GM19025 (cell line): ENCODE data around the gene NBPF4.
"Not testable (repeated sequence)": the region's sequence is repeated elsewhere in the genome, so short reads cannot be mapped to it uniquely, and the experiment has no call there.

Experiments
- ATAC-seq: cut with Tn5 transposase; IDR thresholded peaks from one replicate; pipeline ENCODE4 v1.9.1; 2021; ENCODE audit warnings: mild to moderate bottlenecking, low read depth, moderate library complexity; ENCODE audit not compliant: unreplicated experiment

Gene NBPF4

DNA sequence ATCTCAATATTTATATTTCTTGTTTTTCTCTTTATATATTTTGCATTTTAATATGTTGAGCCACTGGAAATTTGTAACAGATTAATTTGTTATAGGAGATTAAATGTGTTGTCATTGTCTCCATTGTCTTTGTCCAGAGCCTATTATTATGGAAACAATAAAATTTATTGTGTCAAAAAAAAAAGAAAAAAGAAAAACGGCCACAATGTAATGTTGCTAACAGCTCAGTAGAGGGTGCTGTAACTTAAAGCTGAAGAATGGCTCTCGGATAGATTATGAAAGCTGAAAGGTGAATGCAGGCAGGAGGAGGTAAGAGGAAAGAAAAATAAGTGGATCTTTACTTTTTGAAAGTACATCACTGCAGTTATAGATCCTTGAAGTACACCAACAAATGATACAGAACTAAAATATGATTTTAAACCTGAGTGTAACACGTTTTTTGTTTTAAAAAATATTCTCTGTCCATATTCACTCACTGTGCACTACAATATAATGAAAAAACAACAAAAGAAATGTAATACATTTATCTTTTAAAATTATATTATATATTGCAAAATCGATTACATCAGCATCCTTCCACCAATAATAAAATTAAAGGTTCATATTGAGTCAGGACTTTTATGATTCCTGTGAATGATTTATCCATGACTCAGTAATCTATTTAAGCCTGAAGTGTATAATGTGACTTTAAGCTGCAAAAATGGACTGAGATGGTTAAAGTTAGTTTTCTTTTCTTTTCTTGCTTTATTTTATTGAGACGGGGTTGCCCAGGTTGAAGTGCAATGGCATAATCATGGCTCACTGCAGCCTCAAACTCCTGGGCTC, 29.0 kb downstream of the NBPF4 start:
- ATAC-seq, result not testable (repeated sequence)

DNA sequence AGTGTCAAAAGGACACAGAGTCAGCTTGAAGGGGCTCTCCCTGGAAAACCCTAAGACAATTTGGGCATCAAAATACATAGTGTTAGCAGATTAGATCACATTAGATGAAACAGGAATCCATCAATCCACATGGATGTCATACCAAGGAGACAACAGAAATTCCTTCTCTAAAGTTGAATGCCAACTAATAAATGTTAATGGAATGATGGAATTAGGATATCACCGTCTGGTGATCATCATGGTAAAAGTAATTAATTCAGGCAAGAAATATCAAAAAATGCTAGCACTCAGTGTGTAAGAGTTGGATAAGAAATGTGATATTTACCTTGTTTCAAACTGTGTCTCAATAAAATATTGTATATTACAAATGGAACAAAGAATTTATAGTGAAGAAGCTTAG, 32.9 kb downstream of the NBPF4 start:
- ATAC-seq, result no peak

DNA sequence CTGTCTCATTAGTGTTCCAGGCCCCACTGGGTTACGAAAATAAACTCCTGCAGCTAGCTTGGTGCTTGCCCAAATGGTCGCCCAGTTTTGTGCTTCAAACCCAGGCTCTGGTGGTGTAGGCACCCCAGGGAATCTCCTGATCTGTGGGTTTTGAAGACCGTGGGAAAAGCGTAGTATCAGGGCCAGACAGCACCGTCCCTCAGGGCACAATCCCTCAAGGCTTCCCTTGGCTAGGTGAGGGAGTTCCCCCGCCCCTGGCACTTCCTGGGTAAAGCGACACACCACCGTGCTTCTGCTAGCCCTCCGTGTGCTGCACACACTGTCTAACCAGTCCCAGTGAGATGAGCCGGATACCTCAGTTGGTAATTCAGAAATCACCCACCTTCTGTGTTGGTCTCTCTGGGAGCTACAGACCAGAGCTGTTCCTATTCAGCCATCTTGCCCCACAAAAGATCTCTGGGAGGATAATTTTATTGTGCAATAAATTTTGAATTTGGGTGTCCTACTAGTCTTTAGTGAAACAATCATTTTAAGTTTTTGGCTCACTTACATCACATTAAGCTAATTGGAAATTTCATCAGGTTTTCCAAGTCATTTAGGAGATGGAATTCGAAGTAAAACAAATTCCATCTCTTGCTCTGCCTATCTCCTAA, 34.3 kb downstream of the NBPF4 start:
- peak; percentile 48 for ATAC-seq

DNA sequence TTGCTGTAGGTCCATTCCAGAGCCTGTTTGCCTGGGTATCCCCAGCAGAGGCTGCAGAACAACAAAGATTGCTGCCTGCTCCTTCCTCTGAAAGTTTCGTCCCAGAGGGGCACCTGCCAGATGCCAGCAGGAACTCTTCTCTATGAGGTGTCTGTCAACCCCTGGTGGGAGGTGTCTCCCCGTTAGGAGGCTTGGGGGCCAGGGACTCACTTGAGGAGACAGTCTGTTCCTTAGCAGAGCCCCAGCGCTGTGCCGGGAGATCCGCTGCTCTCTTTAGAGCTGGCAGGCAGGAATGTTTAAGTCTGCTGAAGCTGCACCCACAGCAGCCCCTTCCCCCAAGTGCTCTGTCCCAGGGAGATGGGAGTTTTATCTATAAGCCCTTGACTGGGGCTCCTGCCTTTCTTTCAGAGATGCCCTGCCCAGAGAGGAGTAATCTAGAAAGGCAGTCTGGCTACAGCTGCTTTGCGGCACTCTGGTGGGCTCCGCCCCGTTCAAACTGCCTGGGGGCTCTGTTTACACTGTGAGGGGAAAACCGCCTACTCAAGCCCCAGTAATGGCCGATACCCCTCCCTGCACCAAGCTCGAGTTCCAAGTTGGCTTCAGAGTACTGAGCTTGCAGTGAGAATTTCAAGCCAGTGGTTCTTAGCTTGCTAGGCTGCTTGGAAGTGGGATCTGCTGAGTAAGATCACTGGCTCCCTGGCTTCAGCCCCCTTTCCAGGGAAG, 35.0 kb downstream of the NBPF4 start:
- ATAC-seq, result no peak

DNA sequence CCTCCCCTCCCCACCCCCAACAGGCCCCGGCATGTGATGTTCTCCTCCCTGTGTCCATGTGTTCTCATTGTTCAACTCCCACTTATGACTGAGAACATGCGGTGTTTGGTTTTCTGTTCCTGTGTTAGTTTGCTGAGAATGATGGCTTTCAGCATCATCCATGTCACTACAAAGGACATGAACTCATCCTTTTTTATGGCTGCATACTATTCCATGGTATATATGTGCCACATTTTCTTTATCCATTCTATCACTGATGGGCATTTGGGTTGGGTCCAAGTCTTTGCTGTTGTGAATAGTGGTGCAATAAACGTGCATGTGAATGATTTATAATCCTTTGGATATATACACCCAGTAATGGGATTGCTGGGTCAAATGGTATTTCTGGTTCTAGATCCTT, 40.3 kb downstream of the NBPF4 start:
- ATAC-seq, result not testable (repeated sequence)

DNA sequence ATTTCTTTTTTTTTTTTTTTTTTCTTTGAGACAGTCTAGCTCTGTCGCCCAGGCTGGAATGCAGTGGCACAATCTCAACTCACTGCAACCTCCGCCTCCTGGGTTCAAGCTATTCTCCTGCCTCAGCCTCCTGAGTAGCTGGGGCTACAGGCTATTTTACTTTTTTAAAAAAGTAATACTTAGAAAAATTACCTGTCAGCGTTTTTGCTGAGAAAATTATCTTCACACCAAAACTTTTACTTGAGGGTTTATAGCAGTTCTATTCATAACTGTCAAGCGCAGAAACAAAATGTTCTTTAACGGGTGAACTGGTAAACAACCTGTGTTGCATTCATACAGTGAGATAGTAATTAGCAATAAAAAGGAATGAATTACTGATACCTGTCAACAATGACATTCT, 42.2 kb downstream of the NBPF4 start:
- ATAC-seq, result no peak

DNA sequence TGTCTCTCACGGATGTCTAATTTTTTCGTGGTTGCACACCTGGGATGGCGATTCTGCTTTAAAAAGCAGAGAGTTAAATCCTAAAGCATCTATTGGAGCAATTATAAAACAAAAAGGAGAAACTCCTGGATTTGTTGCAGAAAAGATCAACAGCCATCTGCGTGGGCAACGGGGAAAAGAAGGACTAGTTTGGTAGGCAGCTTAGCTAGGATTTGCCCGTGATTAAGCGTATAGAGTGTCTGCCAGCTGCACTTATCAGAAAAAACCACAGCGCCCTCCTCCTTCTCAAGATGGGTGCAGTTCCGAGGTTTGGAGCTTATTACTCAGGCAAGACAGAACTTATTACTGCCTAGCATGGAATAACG, 43.2 kb downstream of the NBPF4 start:
- ATAC-seq, result no peak

DNA sequence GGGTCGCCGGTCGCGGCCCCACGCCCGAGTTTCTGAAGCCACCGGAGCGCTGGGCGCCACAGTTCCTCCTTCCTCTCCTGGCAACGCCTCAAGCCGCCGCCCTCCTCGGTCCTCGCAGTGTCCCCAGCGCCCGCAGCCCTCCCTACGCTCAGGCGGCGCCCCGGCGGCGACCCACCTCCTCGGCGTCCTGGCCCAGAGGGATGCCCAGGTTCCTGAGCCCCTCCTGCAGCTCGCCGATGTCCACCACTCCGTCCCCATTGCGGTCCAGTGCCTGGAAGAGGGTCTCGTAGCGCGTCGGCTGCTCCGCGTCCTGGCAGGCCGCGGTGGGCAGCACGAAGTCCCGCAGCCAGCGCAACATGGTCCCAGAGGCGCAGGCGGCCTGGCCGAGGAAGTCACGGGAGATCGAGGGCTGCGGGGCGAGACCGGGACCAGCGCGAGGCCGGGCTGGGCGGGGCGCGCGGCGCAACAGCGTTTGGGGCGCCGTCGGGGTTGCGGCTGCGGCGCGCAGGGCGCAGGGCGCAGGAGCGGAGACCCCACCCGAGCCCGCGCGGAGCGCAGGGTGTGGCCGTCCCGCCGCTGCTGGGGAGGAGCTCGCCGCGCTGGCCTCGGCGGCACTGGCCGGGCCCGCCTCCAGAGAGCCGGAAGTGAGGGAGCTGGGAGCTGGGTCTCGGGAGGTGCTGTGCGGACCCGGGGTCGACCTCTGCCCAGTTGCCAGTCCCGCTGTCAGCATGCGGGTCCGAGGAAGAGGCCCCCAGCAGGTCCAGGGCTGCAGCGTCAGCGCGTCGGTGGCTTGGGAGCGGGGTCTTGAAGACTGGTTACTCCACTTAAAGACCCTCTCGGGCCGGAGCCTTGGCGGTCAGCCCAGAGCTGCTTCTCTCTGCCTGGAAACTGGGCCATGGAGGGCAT, 43.8 kb downstream of the NBPF4 start, which contains the start of gene SLC25A24:
Gene SLC25A24, minus strand, starts transcription at position 563 of the 906 bp plus-strand sequence. Its CDS starts 205 bp downstream, at position 358.
- ATAC-seq, result peak; percentile 89

DNA sequence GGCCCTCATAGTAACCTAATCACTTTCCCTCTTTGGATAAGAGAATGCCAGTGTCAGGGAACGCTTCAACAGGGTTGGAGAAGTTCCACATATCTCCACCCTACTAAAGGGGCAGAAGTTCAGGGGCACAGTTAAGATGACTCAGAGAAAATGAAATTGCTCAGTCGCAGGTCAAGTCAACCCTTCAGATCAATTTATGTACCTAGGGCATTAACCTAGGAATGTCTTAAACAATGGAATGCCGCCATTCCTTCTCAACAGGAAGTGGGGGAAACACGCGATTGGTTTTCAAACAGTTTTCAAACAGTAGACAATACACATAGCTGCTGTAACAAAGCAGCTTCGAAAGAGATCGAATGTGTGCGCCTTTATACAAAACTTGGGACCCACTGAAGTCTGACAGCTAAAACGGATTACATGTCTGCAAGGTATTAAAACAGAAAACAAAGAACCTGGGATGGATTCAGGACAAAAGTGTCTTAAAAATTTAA, 44.6 kb downstream of the NBPF4 start:
- no peak for ATAC-seq

DNA sequence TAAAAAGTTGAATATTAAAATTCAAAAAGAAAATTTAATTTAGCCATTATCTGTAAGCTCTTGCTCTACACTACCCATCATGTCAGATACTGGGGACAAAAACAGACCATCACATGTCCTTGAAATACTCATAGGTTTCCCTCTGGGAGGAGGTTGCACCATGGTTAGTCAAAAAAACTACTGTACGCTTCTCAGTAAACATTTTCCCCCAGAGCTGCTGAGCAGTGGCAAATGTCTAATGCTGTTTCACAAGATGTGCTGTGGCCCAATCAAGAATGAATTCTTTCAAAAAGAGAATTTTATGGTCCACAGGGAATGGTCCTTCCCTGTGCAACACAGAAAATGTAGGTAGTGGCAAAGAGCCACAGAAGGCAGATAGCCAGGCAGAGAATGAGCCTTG, 49.8 kb downstream of the NBPF4 start:
- ATAC-seq, result no peak

DNA sequence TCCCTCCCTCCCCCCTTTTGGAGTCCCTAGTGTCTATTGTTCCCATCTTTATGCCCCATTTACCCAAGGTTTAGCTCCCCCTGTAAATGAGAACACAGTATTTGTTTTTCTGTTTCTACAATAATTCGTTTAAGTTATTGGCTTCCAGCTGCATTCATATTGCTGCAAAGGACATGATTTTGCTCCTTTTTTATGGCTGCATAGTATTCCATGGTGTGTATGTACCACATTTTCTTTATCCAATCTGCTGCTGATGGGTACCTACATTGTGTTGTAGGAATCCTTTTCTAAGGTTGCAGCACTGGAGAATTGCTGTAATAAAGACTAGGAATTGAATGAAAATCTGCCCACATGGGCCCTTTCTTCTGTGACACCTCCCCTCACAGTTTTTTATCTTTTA, 50.5 kb downstream of the NBPF4 start:
- no peak for ATAC-seq

DNA sequence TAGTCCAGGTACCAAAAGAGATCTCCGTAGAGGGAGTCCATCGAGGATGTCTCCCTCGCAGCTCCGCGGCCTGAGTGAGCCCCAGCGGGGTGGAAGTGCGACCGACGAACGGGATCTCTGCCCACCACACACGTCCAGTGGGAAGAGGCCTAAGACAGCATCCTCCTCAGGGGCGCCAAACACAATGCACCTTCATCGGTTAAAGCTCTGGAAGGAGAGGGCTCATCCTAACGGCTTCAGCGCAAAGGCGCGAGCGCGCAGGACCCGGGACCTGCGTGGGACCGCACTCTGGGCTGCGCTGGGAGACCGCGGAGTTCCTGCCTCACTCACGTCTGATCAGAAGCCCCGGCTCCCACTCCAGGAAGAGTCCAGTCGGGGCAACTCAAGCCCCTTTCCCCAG, 51.3 kb downstream of the NBPF4 start:
- ATAC-seq, result no peak

DNA sequence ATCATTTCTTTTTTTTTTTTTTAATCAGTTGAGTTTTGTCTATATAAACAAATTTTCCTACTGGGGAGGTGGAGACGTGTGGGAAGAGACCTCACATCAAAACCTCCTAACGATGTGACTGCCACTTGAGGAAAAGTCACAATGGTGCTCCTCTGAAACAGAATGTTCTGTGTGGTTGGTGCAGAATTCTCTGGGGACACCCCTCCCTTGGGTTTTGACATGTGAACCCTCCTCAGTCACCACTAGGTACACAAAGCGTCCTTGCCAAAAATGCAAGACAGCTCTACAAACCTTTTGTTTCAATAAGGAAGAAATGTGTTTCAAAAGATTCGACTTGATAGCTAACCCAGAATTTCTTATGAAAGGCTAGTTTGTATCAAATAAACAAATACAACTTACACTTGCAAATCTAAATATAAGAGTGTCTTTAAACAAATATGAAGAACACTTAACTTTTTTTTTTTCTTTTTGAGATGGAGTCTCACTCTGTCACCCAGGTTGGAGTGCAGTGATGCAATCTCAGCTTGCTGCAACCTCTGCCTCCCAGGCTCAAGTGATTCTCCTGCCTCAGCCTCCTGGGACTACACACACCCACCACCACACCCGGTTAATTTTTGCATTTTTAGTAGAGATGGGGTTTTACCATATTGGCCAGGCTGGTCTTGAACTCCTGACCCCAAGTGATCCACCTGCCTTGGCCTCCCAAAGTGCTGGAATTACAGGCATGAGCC, 53.0 kb downstream of the NBPF4 start:
- no peak for ATAC-seq

DNA sequence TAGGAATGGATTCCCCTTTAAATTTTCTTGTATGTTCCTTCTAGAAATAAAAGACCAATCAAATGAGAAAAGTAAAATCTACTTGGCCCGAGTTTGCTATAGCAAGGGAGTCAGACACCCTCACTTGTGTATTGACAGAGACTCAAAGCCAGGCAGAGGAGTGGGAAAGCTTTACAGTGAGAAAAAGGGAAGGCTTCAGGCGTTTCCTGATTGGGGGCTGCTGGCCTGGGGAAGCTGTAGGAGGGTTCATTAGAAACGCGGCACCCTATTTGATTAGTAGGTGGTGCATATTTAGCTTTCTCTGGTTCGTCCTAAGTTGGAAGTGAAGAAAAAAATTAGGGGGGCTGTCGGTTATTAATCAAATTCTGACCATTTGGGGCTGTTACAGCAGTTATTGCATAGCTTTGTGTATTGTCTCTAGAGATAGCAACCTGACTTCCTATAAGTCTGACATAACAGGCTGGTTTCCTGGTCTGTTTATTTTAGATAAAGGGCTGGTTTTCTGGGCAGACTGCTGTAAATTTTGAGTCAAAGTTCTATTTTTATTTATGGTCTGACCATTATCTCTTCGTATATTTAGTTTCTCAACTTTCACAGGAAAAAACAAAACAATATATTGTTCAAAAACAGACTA, 53.8 kb downstream of the NBPF4 start:
- no peak for ATAC-seq

DNA sequence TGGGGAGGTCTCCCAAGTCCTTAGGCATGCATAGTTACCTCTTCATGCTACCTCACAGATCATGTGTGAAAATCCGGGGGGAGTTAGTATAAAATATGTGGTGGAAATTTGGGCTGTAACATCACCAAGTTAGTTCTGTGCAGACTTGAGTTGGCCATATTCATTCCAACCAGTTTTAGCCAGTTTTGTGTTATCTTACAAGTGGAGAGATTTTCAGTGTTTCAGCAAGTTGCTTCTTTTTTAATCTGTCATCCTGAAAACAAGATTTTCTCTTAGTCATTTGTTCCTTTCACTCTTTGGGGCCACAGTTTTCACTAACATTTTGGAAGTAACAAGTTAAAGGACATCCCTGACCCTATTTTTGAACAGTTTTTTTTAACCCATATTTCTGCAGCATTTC, 55.1 kb downstream of the NBPF4 start:
- no peak for ATAC-seq

DNA sequence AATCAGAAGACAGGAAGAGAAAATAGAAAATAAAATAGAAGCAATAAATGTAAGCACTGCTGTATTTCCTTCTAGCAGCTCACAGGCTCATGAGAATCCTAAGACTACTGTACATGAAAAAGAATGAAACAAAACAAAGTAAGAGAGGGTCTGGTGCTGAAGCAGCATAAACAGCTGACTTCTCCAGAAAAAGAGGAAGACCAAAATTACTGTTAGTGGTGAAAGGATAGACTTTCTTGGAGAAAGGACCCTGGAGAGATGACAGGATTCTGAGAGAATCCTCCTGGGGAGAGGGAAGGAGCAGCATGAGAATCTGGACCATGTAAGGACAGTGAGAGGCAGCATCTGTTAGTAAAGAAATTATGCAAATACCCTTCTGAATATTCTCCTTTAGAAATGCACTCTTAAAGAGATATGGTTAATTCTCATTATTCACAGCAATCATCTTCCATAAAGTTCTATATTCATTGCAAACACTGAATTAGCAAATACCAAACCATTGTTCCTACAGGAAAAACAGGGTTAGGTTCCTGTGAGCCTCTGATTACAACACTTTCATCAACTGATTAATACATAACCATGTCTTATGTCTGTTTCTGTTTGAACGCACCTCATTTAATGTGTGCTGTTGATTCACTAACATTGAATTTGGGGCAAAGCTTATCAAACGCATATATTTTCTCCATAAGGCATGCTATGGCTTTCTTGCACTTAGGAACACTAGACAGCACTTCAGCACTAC, 60.7 kb downstream of the NBPF4 start:
- ATAC-seq, result no peak

DNA sequence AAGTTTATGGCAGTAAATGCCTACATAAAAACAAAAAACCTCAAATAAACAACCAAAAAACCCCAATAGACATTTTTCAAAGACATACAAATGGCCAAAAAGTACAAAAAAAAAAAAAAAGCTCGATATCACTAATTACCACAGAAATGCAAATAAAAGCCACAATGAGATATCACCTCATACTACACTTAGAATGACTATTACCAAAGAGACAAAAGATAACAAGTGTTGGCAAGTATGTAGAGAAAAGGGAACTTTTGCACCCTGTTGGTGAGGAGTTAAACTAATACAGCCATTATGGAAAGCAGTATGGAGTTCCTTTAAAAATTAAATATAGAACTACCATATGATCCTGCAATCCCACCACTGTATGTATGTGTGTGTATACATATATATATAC, 64.9 kb downstream of the NBPF4 start:
- ATAC-seq, result no peak
